Skin epidermis (tissue), 12 donors: ENCODE measurements around the gene SEMA6A.
A peak's percentile ranks its signal among the peaks of the same experiment; 100 is the strongest.

ENCODE experiments used
- H3K27ac ChIP-seq, 21 experiments: fragments of 200-600 bp; sonication (generic) in 11 of 21; one replicate each; pipeline ENCODE4 v1.5.0; 2020; ENCODE audit warnings: mild to moderate bottlenecking in 3 of 21, inconsistent platforms in 2 of 21, moderate library complexity in 2 of 21
- H3K4me3 ChIP-seq, 7 experiments: fragments of 200-600 bp; sonication (generic) in 2 of 7; one replicate each; pipeline ENCODE4 v1.5.0; 2020; ENCODE audit warnings: inconsistent platforms in 2 of 7, mild to moderate bottlenecking in 2 of 7, moderate library complexity in 1 of 7

The SEMA6A gene, protein sequence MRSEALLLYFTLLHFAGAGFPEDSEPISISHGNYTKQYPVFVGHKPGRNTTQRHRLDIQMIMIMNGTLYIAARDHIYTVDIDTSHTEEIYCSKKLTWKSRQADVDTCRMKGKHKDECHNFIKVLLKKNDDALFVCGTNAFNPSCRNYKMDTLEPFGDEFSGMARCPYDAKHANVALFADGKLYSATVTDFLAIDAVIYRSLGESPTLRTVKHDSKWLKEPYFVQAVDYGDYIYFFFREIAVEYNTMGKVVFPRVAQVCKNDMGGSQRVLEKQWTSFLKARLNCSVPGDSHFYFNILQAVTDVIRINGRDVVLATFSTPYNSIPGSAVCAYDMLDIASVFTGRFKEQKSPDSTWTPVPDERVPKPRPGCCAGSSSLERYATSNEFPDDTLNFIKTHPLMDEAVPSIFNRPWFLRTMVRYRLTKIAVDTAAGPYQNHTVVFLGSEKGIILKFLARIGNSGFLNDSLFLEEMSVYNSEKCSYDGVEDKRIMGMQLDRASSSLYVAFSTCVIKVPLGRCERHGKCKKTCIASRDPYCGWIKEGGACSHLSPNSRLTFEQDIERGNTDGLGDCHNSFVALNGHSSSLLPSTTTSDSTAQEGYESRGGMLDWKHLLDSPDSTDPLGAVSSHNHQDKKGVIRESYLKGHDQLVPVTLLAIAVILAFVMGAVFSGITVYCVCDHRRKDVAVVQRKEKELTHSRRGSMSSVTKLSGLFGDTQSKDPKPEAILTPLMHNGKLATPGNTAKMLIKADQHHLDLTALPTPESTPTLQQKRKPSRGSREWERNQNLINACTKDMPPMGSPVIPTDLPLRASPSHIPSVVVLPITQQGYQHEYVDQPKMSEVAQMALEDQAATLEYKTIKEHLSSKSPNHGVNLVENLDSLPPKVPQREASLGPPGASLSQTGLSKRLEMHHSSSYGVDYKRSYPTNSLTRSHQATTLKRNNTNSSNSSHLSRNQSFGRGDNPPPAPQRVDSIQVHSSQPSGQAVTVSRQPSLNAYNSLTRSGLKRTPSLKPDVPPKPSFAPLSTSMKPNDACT

GRCh38 chr5:116574367-116575325 lies at the start of gene SEMA6A:
TSS of gene SEMA6A (minus strand) at chr5:116574823. CDS start at chr5:116504944, 69,879 bp downstream.
- peak within 1 kb of the TSS in 20 of 21 experiments; percentile 25 to 85 (median 71) for H3K27ac ChIP-seq
- H3K4me3 ChIP-seq, result peak within 1 kb of the TSS; percentile 51 to 72 (median 64)

- no peak overlapping the region for H3K4me3 ChIP-seq
- no peak overlapping the region for H3K27ac ChIP-seq
These were observed 47.9 kb upstream of the SEMA6A start for GRCh38 chr5:116622375-116623050.

DNA sequence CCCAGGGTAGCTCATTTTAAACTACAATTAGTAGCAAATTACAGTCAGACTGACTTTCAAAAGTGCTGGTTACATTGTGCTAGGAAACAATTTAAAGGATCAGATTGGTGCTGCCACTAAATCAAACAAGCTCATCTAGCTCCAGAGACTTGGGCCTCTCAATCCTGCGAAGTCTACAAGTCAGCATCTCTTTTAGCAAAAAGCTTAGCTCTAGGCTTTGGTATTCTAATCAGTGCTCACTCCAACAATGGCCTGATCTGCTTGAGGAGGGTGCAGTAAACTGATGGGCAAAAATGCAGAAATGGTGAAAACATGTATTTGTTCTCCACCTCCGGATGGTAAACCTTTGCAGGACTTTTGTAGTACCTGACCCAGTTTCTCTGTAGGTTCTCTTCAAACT lies 47.0 kb upstream of the SEMA6A start:
- Histone ChIP-seq H3K4me3 (no peak overlapping the region), H3K27ac (no peak overlapping the region)

DNA sequence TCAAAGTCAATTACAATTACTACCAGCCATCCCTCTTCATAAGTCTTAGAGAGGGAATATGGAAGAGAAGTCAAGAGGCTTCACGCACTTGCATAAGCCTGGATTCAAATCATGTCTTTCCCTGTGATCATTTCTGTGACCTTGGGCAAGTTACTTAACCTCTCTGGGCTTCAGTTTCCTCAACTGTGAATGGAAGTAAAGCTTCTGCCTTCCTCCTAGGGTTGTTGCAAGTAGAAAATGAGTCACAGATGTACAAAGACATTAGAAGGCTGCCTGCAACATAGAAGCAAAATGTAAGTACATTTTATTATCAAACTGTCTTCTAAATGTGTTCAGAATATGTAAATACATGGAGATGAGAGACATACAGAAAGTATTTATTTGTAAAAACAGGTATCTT lies 42.3 kb upstream of the SEMA6A start:
- H3K27ac ChIP-seq, result no peak overlapping the region
- H3K4me3 ChIP-seq, result no peak overlapping the region

DNA sequence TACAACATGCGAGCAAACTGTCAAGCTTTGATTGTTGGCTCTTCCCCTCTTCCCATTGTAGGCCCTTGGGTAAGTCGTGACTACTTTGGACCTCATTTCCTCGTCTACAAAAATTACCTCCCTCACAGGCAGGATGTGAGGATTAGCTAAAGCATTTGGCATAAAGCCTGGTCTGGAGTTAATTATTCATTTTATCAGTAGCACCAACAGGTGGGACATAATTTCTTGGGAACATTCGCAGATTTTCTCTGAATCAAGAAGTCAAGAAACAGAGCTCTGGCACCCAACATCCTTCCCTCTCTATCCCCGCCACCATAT lies 39.9 kb upstream of the SEMA6A start:
- H3K27ac ChIP-seq, result no peak overlapping the region
- H3K4me3 ChIP-seq, result no peak overlapping the region

DNA sequence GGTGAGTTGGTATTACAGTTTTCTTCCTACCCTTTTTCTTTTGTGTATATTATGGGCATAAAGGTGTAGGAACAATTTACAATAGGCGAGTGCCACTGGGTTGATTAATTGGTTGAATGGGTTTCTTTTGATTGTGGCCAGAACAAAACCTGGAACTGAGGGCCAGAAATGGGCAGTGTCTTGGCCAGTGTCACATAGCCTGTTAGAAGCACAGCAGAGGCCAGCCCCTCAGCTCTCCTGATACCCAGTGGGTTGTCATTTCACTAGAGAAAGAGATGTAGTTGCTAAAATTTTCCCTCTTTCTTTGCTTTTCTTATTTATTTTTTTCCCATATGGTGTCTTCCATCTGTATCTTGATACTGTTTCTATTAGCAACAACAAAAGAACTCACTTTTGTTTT lies 38.8 kb upstream of the SEMA6A start:
- no peak overlapping the region for H3K4me3 ChIP-seq
- H3K27ac ChIP-seq, result no peak overlapping the region

DNA sequence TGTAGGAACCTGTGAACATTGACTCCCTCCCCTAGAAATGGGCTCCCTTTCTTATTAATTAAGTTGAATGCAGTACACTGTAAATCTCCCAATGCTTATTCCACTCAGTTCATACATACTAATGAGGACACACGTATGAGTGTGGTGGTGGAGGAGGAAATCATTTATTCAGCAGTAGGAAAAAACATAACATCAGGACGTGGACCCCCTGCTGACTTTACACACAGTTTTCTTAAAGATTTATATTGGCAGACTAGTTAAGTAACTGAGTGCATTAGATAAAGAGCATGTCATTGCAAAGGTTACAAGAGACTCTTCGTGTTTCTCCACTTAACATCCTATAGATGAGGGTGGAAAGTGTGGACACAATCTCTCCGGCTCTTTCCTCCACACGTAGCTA lies 37.8 kb upstream of the SEMA6A start:
- no peak overlapping the region for H3K4me3 ChIP-seq
- no peak overlapping the region for H3K27ac ChIP-seq

DNA sequence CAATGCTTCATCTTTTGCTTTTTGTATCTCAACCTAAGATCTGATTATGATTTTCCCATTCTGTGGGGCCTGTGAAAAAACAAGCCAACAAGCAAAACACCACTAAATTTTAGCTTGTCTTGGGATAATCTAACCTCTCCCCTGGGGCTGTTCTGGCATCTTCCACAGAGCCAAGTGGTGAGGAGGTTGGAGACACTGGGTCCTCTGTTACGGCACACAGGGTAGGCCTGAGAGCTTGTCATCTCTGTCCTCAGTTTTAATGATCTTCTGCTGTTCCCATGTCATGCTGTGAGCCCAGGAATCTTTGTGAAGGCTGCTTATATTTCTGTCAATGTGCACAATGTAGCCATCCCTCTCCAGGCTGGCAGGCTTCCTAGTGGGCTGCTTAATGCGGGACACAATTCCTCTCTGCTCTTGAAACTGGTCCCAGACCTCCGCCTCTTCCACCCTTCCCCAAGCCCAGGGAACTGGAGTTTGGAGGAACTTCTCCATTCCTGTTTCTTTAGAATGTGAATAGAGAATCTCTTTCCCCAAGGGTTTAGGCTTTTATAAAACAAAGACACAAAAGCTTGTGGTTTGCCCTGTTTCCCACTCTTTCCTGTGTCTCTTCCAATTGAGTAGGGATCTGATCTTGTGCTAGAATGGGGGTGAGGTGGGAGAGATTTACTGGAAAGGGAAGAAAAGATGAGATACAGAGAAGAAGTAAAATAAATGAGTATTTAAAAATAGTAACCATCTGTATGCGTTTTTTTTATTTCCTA lies 30.9 kb upstream of the SEMA6A start:
- H3K4me3 ChIP-seq, result no peak overlapping the region
- peak overlapping the region in 9 of 21 experiments; percentile 8 to 61 (median 50) for H3K27ac ChIP-seq

GRCh38 chr5:116604805-116605204 lies 30.2 kb upstream of the SEMA6A start:
- Histone ChIP-seq H3K4me3 (no peak overlapping the region), H3K27ac (peak overlapping the region in 9 of 21 experiments; percentile 8 to 55 (median 42))

- Histone ChIP-seq H3K27ac (peak overlapping the region in 2 of 21 experiments; percentile 26 to 37), H3K4me3 (no peak overlapping the region)
These were observed 26.3 kb upstream of the SEMA6A start for GRCh38 chr5:116600876-116601275.

DNA sequence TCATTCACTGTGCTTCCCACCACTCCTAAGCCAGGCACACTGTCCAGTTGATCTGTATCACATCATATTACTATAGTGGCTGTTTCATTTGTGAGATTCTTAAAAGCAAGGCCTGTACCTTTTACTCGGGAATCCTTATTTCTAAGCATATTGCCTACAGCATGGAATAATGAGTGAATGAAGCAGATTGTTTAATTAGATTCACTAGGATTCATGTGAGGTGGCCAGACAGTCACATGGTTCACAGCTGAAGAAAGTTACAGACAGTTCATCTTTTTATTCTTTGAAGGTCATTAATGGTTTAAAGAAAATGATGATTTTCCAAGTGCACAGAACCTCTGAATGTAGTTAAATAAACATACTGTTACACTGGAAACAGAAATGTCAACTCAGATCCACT lies 24.3 kb upstream of the SEMA6A start:
- Histone ChIP-seq H3K4me3 (no peak overlapping the region), H3K27ac (no peak overlapping the region)

- no peak overlapping the region for H3K27ac ChIP-seq
- no peak overlapping the region for H3K4me3 ChIP-seq
These were observed 20.9 kb upstream of the SEMA6A start for GRCh38 chr5:116595498-116595897.

DNA sequence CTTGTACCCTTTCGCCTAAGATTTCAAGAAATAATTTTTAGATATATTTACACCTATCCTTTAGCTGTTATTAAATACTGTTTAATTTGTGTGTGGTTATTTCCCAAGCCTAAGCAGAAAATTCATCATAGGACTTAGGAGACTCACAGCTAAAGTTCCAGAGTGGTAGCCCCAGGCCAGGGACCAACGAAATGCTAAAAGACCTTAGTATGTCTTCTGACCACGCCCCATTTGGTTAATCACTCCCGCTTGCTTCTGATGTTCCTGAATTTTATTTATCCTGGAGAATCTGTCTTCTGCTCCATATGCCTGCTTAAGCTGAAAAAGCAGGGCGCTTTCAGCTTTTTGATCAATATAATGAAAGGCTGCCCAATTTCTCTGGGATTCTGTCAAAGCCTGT lies 18.7 kb upstream of the SEMA6A start:
- H3K4me3 ChIP-seq, result no peak overlapping the region
- no peak overlapping the region for H3K27ac ChIP-seq

DNA sequence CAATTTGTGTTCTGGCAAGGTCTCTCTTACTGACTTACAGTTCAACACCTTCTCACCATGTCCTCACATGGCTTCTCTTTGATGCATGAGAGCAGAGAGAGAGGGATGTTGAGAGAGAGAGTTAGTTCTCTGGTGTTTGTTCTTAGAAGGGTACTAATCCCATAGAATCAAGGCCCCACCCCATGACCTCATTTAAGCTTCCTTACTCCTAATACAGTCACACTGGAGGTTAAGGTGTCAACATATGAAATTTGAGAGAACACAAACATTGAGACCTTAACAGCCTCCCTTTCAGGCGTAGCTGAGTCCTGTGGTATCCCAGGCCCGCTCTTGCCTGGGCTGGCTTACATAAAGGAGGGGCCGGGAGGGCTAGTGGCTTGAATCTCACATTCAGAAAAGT lies 10.6 kb upstream of the SEMA6A start:
- H3K4me3 ChIP-seq, result no peak overlapping the region
- H3K27ac ChIP-seq, result no peak overlapping the region

DNA sequence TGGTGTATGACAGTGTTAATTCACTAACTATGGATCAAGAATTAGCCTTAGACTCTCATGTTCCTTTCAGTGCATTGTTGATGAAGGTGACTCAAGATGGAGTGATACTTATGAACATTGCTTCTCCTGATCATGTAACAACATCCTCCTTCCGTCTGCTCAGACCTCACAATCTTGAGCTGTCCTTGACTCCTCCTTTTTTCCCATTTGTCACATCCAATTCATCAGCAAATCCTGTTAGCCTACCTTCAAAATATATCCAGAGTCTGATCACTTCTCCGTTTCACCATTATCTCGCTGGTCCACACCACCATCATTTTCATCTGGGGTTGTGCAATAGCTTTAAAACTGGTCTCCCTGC lies 9.2 kb upstream of the SEMA6A start:
- Histone ChIP-seq H3K27ac (no peak overlapping the region), H3K4me3 (no peak overlapping the region)

DNA sequence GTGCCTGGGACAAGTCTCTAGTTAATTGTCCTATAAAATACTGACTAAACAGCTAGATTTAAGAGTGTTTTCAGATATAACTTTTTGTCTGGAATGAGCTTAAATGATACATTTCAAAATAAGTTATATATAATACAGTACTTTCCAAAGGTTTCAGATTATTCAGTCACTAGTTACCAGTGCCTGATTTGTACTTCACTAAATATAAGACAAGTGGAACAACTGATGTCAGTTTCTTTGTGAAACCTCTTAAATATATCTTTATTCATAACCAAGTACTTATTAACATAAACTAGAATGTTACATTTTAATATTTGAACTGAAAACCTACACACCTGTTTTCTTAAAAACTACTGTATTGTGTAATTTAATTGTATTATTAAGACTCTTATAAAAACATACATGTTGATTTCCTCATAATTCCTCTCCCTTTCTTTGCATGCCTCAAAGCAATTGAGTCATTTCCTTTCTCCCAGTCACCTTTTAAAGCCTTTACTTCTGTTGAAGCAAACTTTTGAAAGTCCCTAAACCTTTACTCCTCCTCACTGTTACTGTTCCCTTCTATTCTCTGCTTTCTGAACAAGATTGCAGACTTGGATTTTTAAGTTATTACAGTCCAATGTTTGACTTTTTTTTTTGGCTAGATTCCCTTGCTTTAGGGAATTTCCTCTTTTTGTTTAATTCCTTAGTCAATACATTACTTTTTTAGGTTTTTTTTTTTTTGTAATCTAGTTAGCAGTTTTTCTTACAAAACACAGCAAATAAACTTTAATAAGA lies 8.7 kb upstream of the SEMA6A start:
- Histone ChIP-seq H3K27ac (no peak overlapping the region), H3K4me3 (no peak overlapping the region)

DNA sequence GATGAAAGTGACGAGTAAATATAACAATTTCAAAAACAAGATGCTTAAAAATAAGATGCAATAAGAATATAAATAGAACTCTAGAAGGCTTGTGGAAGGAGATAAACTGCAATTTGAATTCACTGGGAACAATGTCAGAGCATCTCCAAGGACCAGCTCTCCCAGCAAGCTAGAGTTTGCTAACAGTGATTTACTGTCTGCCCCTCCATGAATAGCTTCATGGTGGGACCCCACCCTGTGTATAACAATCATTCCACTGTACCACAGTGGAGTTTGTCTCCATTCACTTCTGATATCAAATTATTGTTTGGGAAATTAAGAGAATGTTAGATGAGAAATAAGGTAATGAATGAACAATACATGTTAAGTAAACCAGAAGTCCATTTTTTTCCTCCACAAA lies 7.3 kb upstream of the SEMA6A start:
- Histone ChIP-seq H3K4me3 (no peak overlapping the region), H3K27ac (no peak overlapping the region)

GRCh38 chr5:116579144-116579543 lies 4.5 kb upstream of the SEMA6A start:
- no peak overlapping the region for H3K4me3 ChIP-seq
- H3K27ac ChIP-seq, result no peak overlapping the region
